Upper lobe of left lung (tissue), 6 donors: ENCODE measurements around the gene NXNL2. TPM values are rescaled to one million over a fixed set of nuclear protein-coding genes. Genes with fewer than 3 reads are reported as not detected.

Experiments
- ATAC-seq, 2 donors: fragments of 200-7000 bp; cut with Tn5 transposase; one replicate each; pipeline ENCODE4 v1.9.1; 2022; ENCODE audit warnings: mild to moderate bottlenecking in 2 of 2, moderate library complexity in 2 of 2; ENCODE audit not compliant: low FRiP score in 2 of 2
- DNase-seq, 2 donors: peaks; one replicate each; pipeline ENCODE4 v3.0.0-alpha.2; 2019 to 2020
- H3K27ac ChIP-seq, 4 donors: fragments of 200-600 bp; sonication (generic); one replicate each; pipeline ENCODE4 v1.5.1; 2016 to 2019
- H3K27me3 ChIP-seq, 4 donors: fragments of 200-600 bp; sonication (generic); one replicate each; pipeline ENCODE4 v1.5.1; 2017 to 2019
- H3K36me3 ChIP-seq, 4 donors: fragments of 200-600 bp; sonication (generic); one replicate each; pipeline ENCODE4 v1.5.1; 2016 to 2019
- H3K4me1 ChIP-seq, 4 donors: fragments of 200-600 bp; sonication (generic); one replicate each; pipeline ENCODE4 v1.5.1; 2018 to 2019
- H3K4me3 ChIP-seq, 4 donors: fragments of 200-600 bp; sonication (generic); one replicate each; pipeline ENCODE4 v1.5.1; 2017 to 2019; ENCODE audit warnings: mild to moderate bottlenecking in 2 of 4, moderate library complexity in 1 of 4
- H3K9me3 ChIP-seq, 4 donors: fragments of 200-600 bp; sonication (generic); one replicate each; pipeline ENCODE4 v1.5.1; 2018 to 2019
- CTCF ChIP-seq, 6 experiments: fragments of 450-650 bp in 4 of 6; fragments of 200-600 bp in 2 of 6; sonication (generic) in 2 of 6; IDR thresholded peaks; one replicate each; pipeline ENCODE4 v1.5.1; 2016 to 2019; ENCODE audit warnings: antibody characterized with exemption in 6 of 6
- EP300 ChIP-seq, 4 donors: sonication (generic); formaldehyde crosslinking; IDR thresholded peaks; one replicate each; pipeline ENCODE4 v1.5.1; 2017; ENCODE audit warnings: antibody characterized with exemption in 4 of 4, control low read depth in 2 of 4
- POLR2A ChIP-seq, 4 donors: fragments of 450-650 bp; IDR thresholded peaks; one replicate each; pipeline ENCODE4 v1.5.1; 2016 to 2017; ENCODE audit warnings: antibody characterized with exemption in 4 of 4, mild to moderate bottlenecking in 2 of 4
- POLR2AphosphoS5 ChIP-seq, 2 donors: sonication (generic); formaldehyde crosslinking; IDR thresholded peaks; one replicate each; pipeline ENCODE4 v1.5.1; 2017; ENCODE audit warnings: antibody characterized with exemption in 2 of 2
- WGBS, 2 donors: methylation state at CpG; one replicate each; pipeline ENCODE4 v1.1.5; 2017 to 2018; 5-methylcytosine and 5-hydroxymethylcytosine counted together
- total RNA-seq, 6 donors: library from RNA; depleted of rRNA in 4 of 6; stranded (reverse); fragments of >200 nt in 4 of 6; gene quantifications; one replicate each; pipeline versions ENCODE4 v1.1.0 to v1.2.1, GENCODE V29; 2016 to 2021
- donor health status: DM: no; HTN: no; CAD: no; lungs with moderate emphysema.
- donor health status: DM: no; HTN: yes; CAD: no; lungs with severe emphysema.

The NXNL2 gene
- total RNA-seq, 6 donors from 2014 or later = 0.37 to 4.2 (median 0.97) TPM; not detected in 2

- Histone ChIP-seq H3K36me3 (no peaks in the 10 kb centered on the region), H3K4me1 (peaks cover 0 to 11% (median 2%) of the 10 kb centered on the region in 4 donors), H3K4me3 (no peak overlapping the region), H3K27ac (no peak overlapping the region), H3K9me3 (no peaks in the 10 kb centered on the region), H3K27me3 (no peaks in the 10 kb centered on the region)
- 90 to 94% methylated on average over 8 to 9 of the region's 9 CpGs for WGBS, 2 donors
- ATAC-seq (no peak), DNase-seq (peak in 1 of 2 donors; percentile 33)
- TF ChIP-seq CTCF (IDR thresholded peaks at IDR 0.05) = no peak
- no peak for TF ChIP-seq POLR2A (IDR thresholded peaks at IDR 0.05)
- no peak for TF ChIP-seq POLR2AphosphoS5 (IDR thresholded peaks at IDR 0.05)
- TF ChIP-seq EP300 (IDR thresholded peaks at IDR 0.05) = no peak
These were observed 53.1 kb downstream of the NXNL2 start for GRCh38 chr9:88587885-88588649.

- no peak for DNase-seq
- H3K4me1 ChIP-seq = peaks cover 0 to 3% (median 0%) of the 10 kb centered on the region in 4 donors
These were observed 54.7 kb downstream of the NXNL2 start for GRCh38 chr9:88589656-88590055.

GRCh38 chr9:88590558-88591146, 55.7 kb downstream of the NXNL2 start:
- Histone ChIP-seq H3K9me3 (no peaks in the 10 kb centered on the region), H3K27ac (no peak overlapping the region), H3K4me1 (peaks cover 0 to 3% (median 0%) of the 10 kb centered on the region in 4 donors), H3K27me3 (no peaks in the 10 kb centered on the region), H3K4me3 (no peak overlapping the region), H3K36me3 (no peaks in the 10 kb centered on the region)
- DNase-seq (peak in 1 of 2 donors; percentile 53), ATAC-seq (no peak)
- TF ChIP-seq POLR2AphosphoS5 (IDR thresholded peaks at IDR 0.05) (no peak), CTCF (IDR thresholded peaks at IDR 0.05) (no peak), POLR2A (IDR thresholded peaks at IDR 0.05) (no peak), EP300 (IDR thresholded peaks at IDR 0.05) (no peak)
- WGBS, 2 donors = 87 to 91% methylated on average over 12 to 14 of the region's 14 CpGs

More at GRCh38 chr9:88589656-88590055, 54.7 kb downstream of the NXNL2 start:
- Histone ChIP-seq H3K9me3 (no peaks in the 10 kb centered on the region), H3K27ac (no peak overlapping the region), H3K4me3 (no peak overlapping the region), H3K36me3 (no peaks in the 10 kb centered on the region), H3K27me3 (no peaks in the 10 kb centered on the region)
- TF ChIP-seq POLR2A (IDR thresholded peaks at IDR 0.05) (no peak), POLR2AphosphoS5 (IDR thresholded peaks at IDR 0.05) (no peak), CTCF (IDR thresholded peaks at IDR 0.05) (no peak), EP300 (IDR thresholded peaks at IDR 0.05) (no peak)
- 83 to 97% methylated on average over 1 to 3 of the region's 3 CpGs for WGBS, 2 donors
- ATAC-seq = peak; percentile 27 to 60

GRCh38 chr9:88593537-88594185, 58.7 kb downstream of the NXNL2 start:
- DNase-seq = peak in 1 of 2 donors; percentile 39

More at GRCh38 chr9:88593537-88594185, 58.7 kb downstream of the NXNL2 start:
- Histone ChIP-seq H3K36me3 (no peaks in the 10 kb centered on the region), H3K27me3 (no peaks in the 10 kb centered on the region), H3K9me3 (no peaks in the 10 kb centered on the region), H3K27ac (no peak overlapping the region), H3K4me3 (no peak overlapping the region), H3K4me1 (peaks cover 0 to 3% (median 0%) of the 10 kb centered on the region in 4 donors)
- TF ChIP-seq POLR2AphosphoS5 (IDR thresholded peaks at IDR 0.05) (no peak), CTCF (IDR thresholded peaks at IDR 0.05) (peak; percentile 29 to 78 (median 52))
- peak in 1 of 2 donors; percentile 81 for ATAC-seq
- WGBS, 2 donors = 31 to 39% methylated on average over 4 of the region's 4 CpGs

Other genes starting within 250 kb of the NXNL2 start
- gene SPIN1, start 146.7 kb upstream of the NXNL2 start, total RNA-seq = 10 to 100 TPM; 29.3 to 66.4 (median 59.9) TPM